ENCODE results near the gene PHF23.

Gene PHF23

DNA sequence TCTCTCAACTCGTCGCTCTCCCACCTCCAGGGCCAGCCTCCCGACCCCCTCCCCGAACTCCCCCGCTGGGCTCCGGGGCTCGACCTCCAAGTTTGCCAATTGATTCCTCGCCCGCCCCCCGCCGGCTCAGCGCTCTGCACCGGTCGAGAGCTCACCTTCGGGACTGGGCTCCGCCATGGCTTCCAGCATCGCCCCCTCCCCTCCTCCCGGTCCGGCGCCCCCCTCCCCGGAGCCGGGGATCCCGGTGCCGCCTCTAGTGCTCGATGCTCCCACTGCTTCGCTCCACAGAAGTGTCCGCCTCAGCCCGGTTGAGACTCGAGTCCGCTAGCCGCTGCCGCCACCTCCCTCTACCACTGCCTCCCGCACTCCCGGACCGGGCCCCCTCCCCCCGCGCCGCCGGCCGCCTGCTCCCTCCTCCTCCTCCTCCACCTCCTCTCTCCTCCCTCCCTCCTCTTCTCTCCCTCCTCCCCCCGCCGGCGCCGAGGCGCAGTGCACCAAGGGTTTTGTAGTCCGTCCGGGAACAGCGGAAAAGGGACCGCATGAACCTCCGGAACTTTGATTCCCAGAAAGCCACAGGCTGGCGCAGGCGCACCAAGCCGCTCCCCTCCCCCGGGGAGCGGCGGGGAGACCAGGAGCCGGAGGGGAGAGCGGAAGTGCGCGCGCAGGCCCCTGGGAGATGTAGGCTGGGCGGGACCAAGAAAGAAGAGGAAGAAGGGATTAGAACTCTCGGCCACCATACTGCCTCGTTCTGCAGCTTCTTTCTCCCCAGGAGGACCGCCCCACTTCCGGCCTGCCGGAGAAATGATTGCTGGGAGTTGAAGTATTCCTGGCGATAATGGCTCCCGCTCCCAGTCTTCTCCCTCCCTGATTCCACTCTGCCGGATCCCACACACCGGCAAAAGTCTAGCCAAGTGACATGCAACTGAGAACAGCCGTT, at the start of gene PHF23:
TSS of gene PHF23 (minus strand) at position 367 of the 937 bp plus-strand sequence. CDS start at position 189, 178 bp downstream.
- no peaks in the 10 kb centered on the region for H3K9me3 Mint-ChIP-seq
- H3K4me3 Mint-ChIP-seq: peak within 1 kb of the TSS; percentile 92
- no peaks in the 10 kb centered on the region for H3K27me3 Mint-ChIP-seq (ENCODE audit: low read depth)
- peaks cover 60% of the 10 kb centered on the region for H3K4me1 Mint-ChIP-seq (ENCODE audit: low read depth)
- H3K27ac Mint-ChIP-seq: peak within 1 kb of the TSS; percentile 96
- H3K36me3 Mint-ChIP-seq (ENCODE audit: low read depth): peaks cover 53% of the 10 kb centered on the region

DNA sequence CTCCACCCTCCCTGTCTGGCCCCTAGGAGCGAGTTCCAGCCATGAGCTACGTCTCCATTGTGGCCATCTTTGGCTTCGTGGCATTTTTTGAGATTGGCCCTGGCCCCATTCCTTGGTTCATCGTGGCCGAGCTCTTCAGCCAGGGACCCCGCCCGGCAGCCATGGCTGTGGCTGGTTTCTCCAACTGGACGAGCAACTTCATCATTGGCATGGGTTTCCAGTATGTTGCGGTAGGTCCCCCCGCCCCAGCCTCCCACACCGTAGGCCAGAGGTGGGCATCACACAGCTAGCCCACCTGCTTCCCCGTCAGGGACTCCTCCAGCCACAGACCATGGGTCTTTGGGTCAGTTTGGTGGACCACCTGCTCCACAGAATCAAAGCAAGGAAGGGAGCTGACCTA, 46.4 kb upstream of the PHF23 start:
- H3K27ac Mint-ChIP-seq: no peak overlapping the region
- H3K9me3 Mint-ChIP-seq: no peaks in the 10 kb centered on the region
- H3K36me3 Mint-ChIP-seq (ENCODE audit: low read depth): no peaks in the 10 kb centered on the region
- peaks cover 6% of the 10 kb centered on the region for H3K4me1 Mint-ChIP-seq (ENCODE audit: low read depth)
- no peak overlapping the region for H3K4me3 Mint-ChIP-seq
- H3K27me3 Mint-ChIP-seq (ENCODE audit: low read depth): peaks cover 57% of the 10 kb centered on the region

GRCh38 chr17:7284911-7285310, 45.7 kb upstream of the PHF23 start:
- Mint-ChIP-seq H3K36me3 (ENCODE audit: low read depth) (no peaks in the 10 kb centered on the region), H3K4me1 (ENCODE audit: low read depth) (peaks cover 12% of the 10 kb centered on the region), H3K4me3 (no peak overlapping the region), H3K9me3 (no peaks in the 10 kb centered on the region), H3K27ac (no peak overlapping the region), H3K27me3 (ENCODE audit: low read depth) (peaks cover 64% of the 10 kb centered on the region)

- no peak overlapping the region for H3K4me3 Mint-ChIP-seq
- H3K27ac Mint-ChIP-seq: no peak overlapping the region
- no peaks in the 10 kb centered on the region for H3K9me3 Mint-ChIP-seq
- peaks cover 64% of the 10 kb centered on the region for H3K27me3 Mint-ChIP-seq (ENCODE audit: low read depth)
- peaks cover 13% of the 10 kb centered on the region for H3K4me1 Mint-ChIP-seq (ENCODE audit: low read depth)
- no peaks in the 10 kb centered on the region for H3K36me3 Mint-ChIP-seq (ENCODE audit: low read depth)
These were observed 44.4 kb upstream of the PHF23 start for GRCh38 chr17:7283471-7284216.

GRCh38 chr17:7282752-7283321, 43.6 kb upstream of the PHF23 start:
- peaks cover 57% of the 10 kb centered on the region for H3K27me3 Mint-ChIP-seq (ENCODE audit: low read depth)
- peaks cover 13% of the 10 kb centered on the region for H3K4me1 Mint-ChIP-seq (ENCODE audit: low read depth)
- no peak overlapping the region for H3K4me3 Mint-ChIP-seq
- H3K27ac Mint-ChIP-seq: no peak overlapping the region
- no peaks in the 10 kb centered on the region for H3K36me3 Mint-ChIP-seq (ENCODE audit: low read depth)
- no peaks in the 10 kb centered on the region for H3K9me3 Mint-ChIP-seq

DNA sequence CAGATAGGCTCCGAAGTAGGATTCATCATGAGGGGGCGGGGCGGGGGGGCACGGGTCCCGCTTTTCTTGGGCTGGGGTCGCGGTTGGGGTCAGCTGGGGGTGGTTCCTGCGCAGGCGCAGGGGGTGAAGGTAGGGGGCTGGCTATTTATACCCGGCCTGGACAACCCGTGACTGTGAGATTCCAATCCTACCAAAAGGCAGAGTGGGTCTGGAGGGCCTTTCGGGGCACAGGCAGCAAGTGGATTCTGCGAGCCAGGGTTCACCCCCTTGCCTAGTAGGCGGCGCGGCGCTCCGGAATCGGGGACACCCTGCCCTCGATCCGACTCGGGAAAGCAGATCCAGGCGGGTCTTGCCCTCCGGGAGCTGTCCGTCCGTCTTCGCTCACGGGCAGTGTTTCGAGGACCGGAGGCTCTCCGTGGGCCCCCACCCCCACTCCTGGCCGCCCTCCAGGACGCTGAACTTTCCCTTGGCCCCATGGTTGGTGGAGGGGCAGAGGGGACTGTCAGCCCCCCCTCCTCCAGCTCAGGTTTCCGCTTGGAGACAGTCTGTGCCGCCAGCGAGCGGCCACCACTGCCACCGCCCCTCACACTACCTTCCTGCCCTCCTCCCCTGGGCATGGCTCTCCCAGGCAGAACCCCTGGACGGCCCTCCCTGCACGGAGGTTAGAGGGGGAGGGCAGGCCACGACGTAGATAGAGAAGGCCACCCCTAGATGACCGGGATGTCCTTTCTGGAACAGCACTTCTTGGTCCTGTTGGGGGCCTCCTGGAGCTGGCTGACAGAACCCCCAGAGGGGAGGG, 42.9 kb upstream of the PHF23 start:
- no peak overlapping the region for H3K27ac Mint-ChIP-seq
- H3K36me3 Mint-ChIP-seq (ENCODE audit: low read depth): no peaks in the 10 kb centered on the region
- no peaks in the 10 kb centered on the region for H3K9me3 Mint-ChIP-seq
- peaks cover 13% of the 10 kb centered on the region for H3K4me1 Mint-ChIP-seq (ENCODE audit: low read depth)
- H3K27me3 Mint-ChIP-seq (ENCODE audit: low read depth): peaks cover 53% of the 10 kb centered on the region
- H3K4me3 Mint-ChIP-seq: peak overlapping the region; percentile 63

DNA sequence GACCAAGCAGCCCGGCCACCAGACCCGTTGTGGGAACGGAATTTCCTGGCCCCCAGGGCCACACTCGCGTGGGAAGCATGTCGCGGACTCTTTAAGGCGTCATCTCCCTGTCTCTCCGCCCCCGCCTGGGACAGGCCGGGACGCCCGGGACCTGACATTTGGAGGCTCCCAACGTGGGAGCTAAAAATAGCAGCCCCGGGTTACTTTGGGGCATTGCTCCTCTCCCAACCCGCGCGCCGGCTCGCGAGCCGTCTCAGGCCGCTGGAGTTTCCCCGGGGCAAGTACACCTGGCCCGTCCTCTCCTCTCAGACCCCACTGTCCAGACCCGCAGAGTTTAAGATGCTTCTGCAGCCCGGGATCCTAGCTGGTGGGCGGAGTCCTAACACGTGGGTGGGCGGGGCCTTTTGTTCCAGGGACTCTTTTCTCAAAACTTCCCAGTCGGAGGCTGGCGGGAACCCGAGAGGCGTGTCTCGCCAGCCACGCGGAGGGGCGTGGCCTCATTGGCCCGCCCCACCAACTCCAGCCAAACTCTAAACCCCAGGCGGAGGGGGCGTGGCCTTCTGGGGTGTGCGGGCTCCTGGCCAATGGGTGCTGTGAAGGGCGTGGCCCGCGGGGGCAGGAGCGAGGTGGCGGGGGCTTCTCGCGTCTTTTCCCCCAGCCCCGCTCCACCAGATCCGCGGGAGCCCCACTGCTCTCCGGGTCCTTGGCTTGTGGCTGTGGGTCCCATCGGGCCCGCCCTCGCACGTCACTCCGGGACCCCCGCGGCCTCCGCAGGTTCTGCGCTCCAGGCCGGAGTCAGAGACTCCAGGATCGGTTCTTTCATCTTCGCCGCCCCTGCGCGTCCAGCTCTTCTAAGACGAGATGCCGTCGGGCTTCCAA, 42.1 kb upstream of the PHF23 start, which contains the start of gene SLC2A4:
TSS of gene SLC2A4 (plus strand) at position 645 of the 879 bp plus-strand sequence. CDS start at position 862, 217 bp downstream.
- H3K36me3 Mint-ChIP-seq (ENCODE audit: low read depth): no peaks in the 10 kb centered on the region
- H3K4me3 Mint-ChIP-seq: peak within 1 kb of the TSS; percentile 63
- no peaks in the 10 kb centered on the region for H3K9me3 Mint-ChIP-seq
- H3K4me1 Mint-ChIP-seq (ENCODE audit: low read depth): peaks cover 13% of the 10 kb centered on the region
- peak within 1 kb of the TSS; percentile 26 for H3K27ac Mint-ChIP-seq
- peaks cover 52% of the 10 kb centered on the region for H3K27me3 Mint-ChIP-seq (ENCODE audit: low read depth)

DNA sequence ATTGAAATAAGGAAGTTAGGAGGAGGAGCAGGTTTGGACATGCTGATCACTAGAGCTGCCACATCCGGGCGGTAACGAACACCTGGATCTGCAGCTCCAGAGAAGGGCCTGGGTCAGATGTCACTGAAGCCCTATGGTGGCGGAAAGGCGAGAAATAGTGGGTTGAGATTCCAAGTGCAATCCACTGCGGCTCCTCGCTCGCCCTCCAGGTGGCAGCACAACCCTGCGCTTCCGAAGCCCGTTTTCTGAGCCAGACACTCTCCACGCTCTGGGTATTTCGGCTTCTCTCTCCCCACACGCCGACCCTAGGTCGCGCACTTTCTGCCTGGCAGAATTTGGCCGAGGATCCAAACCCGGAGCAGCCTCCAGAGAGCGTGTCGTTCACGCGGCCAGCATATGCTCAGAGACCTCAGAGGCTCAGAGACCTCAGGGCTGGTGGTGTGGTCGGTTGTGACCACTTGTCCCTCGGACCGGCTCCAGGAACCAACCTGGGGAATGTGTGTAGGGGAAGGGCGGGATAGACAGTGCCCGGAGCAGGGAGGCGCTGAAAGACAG, 41.3 kb upstream of the PHF23 start:
- H3K27ac Mint-ChIP-seq: peak overlapping the region; percentile 26
- H3K9me3 Mint-ChIP-seq: no peaks in the 10 kb centered on the region
- H3K27me3 Mint-ChIP-seq (ENCODE audit: low read depth): peaks cover 45% of the 10 kb centered on the region
- peak overlapping the region; percentile 58 for H3K4me3 Mint-ChIP-seq
- peaks cover 13% of the 10 kb centered on the region for H3K4me1 Mint-ChIP-seq (ENCODE audit: low read depth)
- H3K36me3 Mint-ChIP-seq (ENCODE audit: low read depth): no peaks in the 10 kb centered on the region

DNA sequence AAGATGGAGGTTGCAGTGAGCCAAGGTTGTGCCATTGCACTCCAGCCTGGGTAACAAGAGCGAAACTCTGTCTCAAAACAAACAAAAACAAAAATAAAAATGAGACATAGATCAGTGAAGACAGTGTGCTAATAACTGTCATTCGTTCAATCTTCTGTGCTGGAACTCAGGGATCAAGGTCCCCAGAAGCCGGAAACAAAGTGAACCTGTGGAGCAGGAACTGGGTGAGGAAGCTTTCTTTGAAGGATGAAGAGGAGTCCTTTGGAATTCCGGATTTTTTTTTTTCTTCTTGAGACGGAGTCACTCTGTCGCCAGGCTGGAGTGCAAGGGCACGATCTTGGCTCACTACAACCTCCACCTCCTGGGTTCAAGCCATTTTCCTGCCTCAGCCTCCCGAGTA, 40.2 kb upstream of the PHF23 start:
- peaks cover 42% of the 10 kb centered on the region for H3K27me3 Mint-ChIP-seq (ENCODE audit: low read depth)
- H3K9me3 Mint-ChIP-seq: no peaks in the 10 kb centered on the region
- peaks cover 13% of the 10 kb centered on the region for H3K4me1 Mint-ChIP-seq (ENCODE audit: low read depth)
- no peak overlapping the region for H3K4me3 Mint-ChIP-seq
- no peaks in the 10 kb centered on the region for H3K36me3 Mint-ChIP-seq (ENCODE audit: low read depth)
- no peak overlapping the region for H3K27ac Mint-ChIP-seq

GRCh38 chr17:7266784-7267183, 27.5 kb upstream of the PHF23 start:
- Mint-ChIP-seq H3K4me1 (ENCODE audit: low read depth) (peaks cover 14% of the 10 kb centered on the region), H3K27ac (no peak overlapping the region), H3K9me3 (no peaks in the 10 kb centered on the region), H3K27me3 (ENCODE audit: low read depth) (peaks cover 34% of the 10 kb centered on the region), H3K36me3 (ENCODE audit: low read depth) (peaks cover 3% of the 10 kb centered on the region), H3K4me3 (no peak overlapping the region)

- H3K4me3 Mint-ChIP-seq: peak overlapping the region; percentile 61
- H3K27ac Mint-ChIP-seq: no peak overlapping the region
- H3K4me1 Mint-ChIP-seq (ENCODE audit: low read depth): peaks cover 17% of the 10 kb centered on the region
- peaks cover 9% of the 10 kb centered on the region for H3K36me3 Mint-ChIP-seq (ENCODE audit: low read depth)
- H3K9me3 Mint-ChIP-seq: no peaks in the 10 kb centered on the region
- peaks cover 31% of the 10 kb centered on the region for H3K27me3 Mint-ChIP-seq (ENCODE audit: low read depth)
These were observed 24.5 kb upstream of the PHF23 start for GRCh38 chr17:7263801-7264078.

DNA sequence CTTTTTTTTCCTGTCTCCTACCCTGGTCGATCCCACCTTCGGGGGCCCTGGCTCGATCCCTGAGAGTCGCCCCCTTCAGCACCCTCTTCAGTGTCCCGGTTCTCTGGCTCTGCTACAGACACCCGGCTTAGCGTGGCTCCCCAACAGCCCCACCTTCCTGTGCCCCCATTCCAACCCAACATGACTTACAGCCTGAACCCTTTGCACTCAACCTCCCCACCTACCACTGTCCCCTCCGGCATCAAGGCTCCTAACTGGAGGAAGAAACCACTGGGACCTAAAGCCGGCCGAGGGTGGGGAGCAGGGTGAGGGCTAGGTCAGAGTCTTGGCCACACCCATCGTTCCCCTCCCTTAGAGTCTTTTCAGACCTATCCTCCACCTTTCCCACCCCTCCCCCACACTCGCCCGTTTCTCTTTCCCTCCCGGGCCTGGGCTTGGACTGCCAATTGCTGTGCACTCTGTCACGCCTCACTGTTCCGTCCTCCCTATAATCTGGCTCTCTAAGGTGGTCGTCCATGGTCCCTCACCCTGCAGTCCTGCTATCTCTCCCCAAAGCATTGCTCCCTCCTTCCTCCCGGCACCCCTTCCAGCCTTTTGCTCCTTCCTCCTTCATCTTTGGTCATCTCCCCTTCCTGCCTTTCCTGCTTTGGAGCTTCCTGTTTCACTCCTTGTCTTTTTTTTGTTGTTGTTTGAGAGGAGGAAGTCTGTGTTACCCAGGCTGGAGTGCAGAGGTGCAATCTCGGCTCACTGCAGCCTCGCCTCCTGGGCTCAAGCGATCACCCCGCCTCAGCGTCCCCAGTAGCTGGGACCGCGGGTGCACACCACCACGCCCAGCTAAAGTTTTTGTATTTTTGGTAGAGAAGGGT, 23.9 kb upstream of the PHF23 start:
- H3K9me3 Mint-ChIP-seq: no peaks in the 10 kb centered on the region
- H3K27ac Mint-ChIP-seq: peak overlapping the region; percentile 55
- peaks cover 31% of the 10 kb centered on the region for H3K27me3 Mint-ChIP-seq (ENCODE audit: low read depth)
- H3K36me3 Mint-ChIP-seq (ENCODE audit: low read depth): peaks cover 11% of the 10 kb centered on the region
- H3K4me3 Mint-ChIP-seq: peak overlapping the region; percentile 61
- peaks cover 17% of the 10 kb centered on the region for H3K4me1 Mint-ChIP-seq (ENCODE audit: low read depth)
